Suppressor macrophage treated with lipopolysaccharide for 4 hours (primary cell): Measurements from ENCODE around the gene BICDL1.
A peak's percentile ranks its signal among the peaks of the same experiment; 100 is the strongest.

ENCODE experiments used
- DNase-seq: peaks from one replicate; pipeline ENCODE4 v3.0.0-alpha.2; 2020

The BICDL1 gene

GRCh38 chr12:120086801-120087621 is 98.0 kb downstream of the BICDL1 start:
- DNase-seq = peak; percentile 98

GRCh38 chr12:120089105-120089504 is 100.1 kb downstream of the BICDL1 start:
- DNase-seq = no peak

- no peak for DNase-seq
Measured at GRCh38 chr12:120089796-120090195, 100.8 kb downstream of the BICDL1 start.

- no peak for DNase-seq
Measured at GRCh38 chr12:120090206-120090605, 101.2 kb downstream of the BICDL1 start.

- DNase-seq = no peak
Measured at GRCh38 chr12:120090626-120091295, 101.7 kb downstream of the BICDL1 start.

- DNase-seq = no peak
Measured at GRCh38 chr12:120091371-120092090, 102.5 kb downstream of the BICDL1 start.

- no peak for DNase-seq
Measured at GRCh38 chr12:120092551-120093335, 103.7 kb downstream of the BICDL1 start.

GRCh38 chr12:120093336-120093591 is 104.2 kb downstream of the BICDL1 start:
- DNase-seq = no peak

GRCh38 chr12:120093592-120094355 is 104.7 kb downstream of the BICDL1 start:
- no peak for DNase-seq

- no peak for DNase-seq
Measured at GRCh38 chr12:120094485-120094884, 105.4 kb downstream of the BICDL1 start.

GRCh38 chr12:120095331-120095730 is 106.3 kb downstream of the BICDL1 start:
- DNase-seq = no peak

- no peak for DNase-seq
Measured at GRCh38 chr12:120095736-120096135, 106.7 kb downstream of the BICDL1 start.

GRCh38 chr12:120096671-120097202 is 107.7 kb downstream of the BICDL1 start:
- no peak for DNase-seq

- DNase-seq = no peak
Measured at GRCh38 chr12:120098756-120099470, 109.9 kb downstream of the BICDL1 start.

GRCh38 chr12:120099738-120100137 is 110.7 kb downstream of the BICDL1 start:
- DNase-seq = no peak

- no peak for DNase-seq
Measured at GRCh38 chr12:120100630-120101029, 111.6 kb downstream of the BICDL1 start.

GRCh38 chr12:120101182-120101581 is 112.1 kb downstream of the BICDL1 start:
- DNase-seq = peak; percentile 31

- DNase-seq = no peak
Measured at GRCh38 chr12:120101617-120102016, 112.6 kb downstream of the BICDL1 start.

- peak; percentile 38 for DNase-seq
Measured at GRCh38 chr12:120102189-120103043, 113.4 kb downstream of the BICDL1 start.

GRCh38 chr12:120103044-120103338 is 114.0 kb downstream of the BICDL1 start:
- DNase-seq = no peak

GRCh38 chr12:120103371-120103770 is 114.3 kb downstream of the BICDL1 start:
- no peak for DNase-seq
